ENCODE results near the gene FZD1. TPM values are rescaled to one million over a fixed set of nuclear protein-coding genes. Genes with fewer than 3 reads are reported as not detected.

Gene FZD1
- total RNA-seq, 1 experiment from 2014 or later, result 0.61 TPM

- H3K27me3 Mint-ChIP-seq (ENCODE audit: low read depth), result peaks cover 4% of the 10 kb centered on the region; the same call in 1 of the 2 replicates
- no peaks in the 10 kb centered on the region for H3K79me1 ChIP-seq (ENCODE audit: insufficient read depth, low read depth, low read length, poor library complexity, severe bottlenecking)
- H3K9ac ChIP-seq (ENCODE audit: extremely low read depth, insufficient read length, low read length), result no peak overlapping the region
These were observed 35.9 kb upstream of the FZD1 start for GRCh38 chr7:91228327-91228726.

More at GRCh38 chr7:91228327-91228726, 35.9 kb upstream of the FZD1 start:
- no peak overlapping the region for H4K91ac ChIP-seq (ENCODE audit: insufficient read length, low read depth, low read length)
- no peaks in the 10 kb centered on the region for H3K9me3 ChIP-seq (ENCODE audit: control insufficient read depth, low read depth, low read length)
- no peaks in the 10 kb centered on the region for H4K20me1 ChIP-seq (ENCODE audit: control insufficient read depth, insufficient read depth, insufficient read length)
- no peaks in the 10 kb centered on the region for H3K27me3 ChIP-seq (ENCODE audit: insufficient read depth, low read length)
- H3K56ac ChIP-seq (ENCODE audit: insufficient read length, low read depth, low read length), result no peak overlapping the region
- H3K4ac ChIP-seq (ENCODE audit: low read depth, low read length), result no peak overlapping the region
- no peak overlapping the region for H2BK120ac ChIP-seq (ENCODE audit: low read depth, low read length, poor library complexity, severe bottlenecking)
- H2BK12ac ChIP-seq (ENCODE audit: insufficient read length, low read depth, low read length), result no peak overlapping the region
- no peaks in the 10 kb centered on the region for H3K79me2 ChIP-seq (ENCODE audit: insufficient read depth, low read length)
- H2BK15ac ChIP-seq (ENCODE audit: low read depth, low read length), result no peak overlapping the region
- H3K18ac ChIP-seq (ENCODE audit: insufficient read length, low read depth, low read length), result no peak overlapping the region
- H2AK5ac ChIP-seq (ENCODE audit: insufficient read length, low read length), result no peak overlapping the region
- Mint-ChIP-seq H3K36me3 (ENCODE audit: insufficient read depth in 1 of 3, low read depth in 3 of 3) (peaks cover 0 to 4% (median 0%) of the 10 kb centered on the region in 3 experiments; a peak in 2 of 7 replicates), H3K4me1 (peaks cover 6 to 12% of the 10 kb centered on the region in 2 experiments), H3K9me3 (peaks cover 6 to 8% of the 10 kb centered on the region in 2 experiments; a peak in 2 of 5 replicates), H3K27ac (no peak overlapping the region), H3K4me3 (no peak overlapping the region)
- no peak overlapping the region for H3T11ph ChIP-seq (ENCODE audit: low read length)
- no peak overlapping the region for H3K4me2 ChIP-seq (ENCODE audit: insufficient read depth, insufficient read length, low read length)
- TF ChIP-seq, protein P1, sequence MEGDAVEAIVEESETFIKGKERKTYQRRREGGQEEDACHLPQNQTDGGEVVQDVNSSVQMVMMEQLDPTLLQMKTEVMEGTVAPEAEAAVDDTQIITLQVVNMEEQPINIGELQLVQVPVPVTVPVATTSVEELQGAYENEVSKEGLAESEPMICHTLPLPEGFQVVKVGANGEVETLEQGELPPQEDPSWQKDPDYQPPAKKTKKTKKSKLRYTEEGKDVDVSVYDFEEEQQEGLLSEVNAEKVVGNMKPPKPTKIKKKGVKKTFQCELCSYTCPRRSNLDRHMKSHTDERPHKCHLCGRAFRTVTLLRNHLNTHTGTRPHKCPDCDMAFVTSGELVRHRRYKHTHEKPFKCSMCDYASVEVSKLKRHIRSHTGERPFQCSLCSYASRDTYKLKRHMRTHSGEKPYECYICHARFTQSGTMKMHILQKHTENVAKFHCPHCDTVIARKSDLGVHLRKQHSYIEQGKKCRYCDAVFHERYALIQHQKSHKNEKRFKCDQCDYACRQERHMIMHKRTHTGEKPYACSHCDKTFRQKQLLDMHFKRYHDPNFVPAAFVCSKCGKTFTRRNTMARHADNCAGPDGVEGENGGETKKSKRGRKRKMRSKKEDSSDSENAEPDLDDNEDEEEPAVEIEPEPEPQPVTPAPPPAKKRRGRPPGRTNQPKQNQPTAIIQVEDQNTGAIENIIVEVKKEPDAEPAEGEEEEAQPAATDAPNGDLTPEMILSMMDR (conservative IDR thresholded peaks at IDR 0.05), result no peak
- DNase-seq, result no peak
- no peak overlapping the region for H2AFZ ChIP-seq (ENCODE audit: low read length)
- H2BK20ac ChIP-seq (ENCODE audit: low read depth, low read length, poor library complexity, severe bottlenecking), result no peak overlapping the region
- no peak overlapping the region for H3K23ac ChIP-seq (ENCODE audit: insufficient read length, low read depth, low read length)
- no peak overlapping the region for H3K14ac ChIP-seq (ENCODE audit: insufficient read depth, low read length)
- H2BK5ac ChIP-seq (ENCODE audit: insufficient read length, low read length), result no peak overlapping the region
- H4K8ac ChIP-seq (replicated peaks; ENCODE audit: insufficient read length, low read depth, low read length), result no peak overlapping the region
- H3K23me2 ChIP-seq (ENCODE audit: insufficient read length, low read depth, low read length, poor library complexity, severe bottlenecking), result no peaks in the 10 kb centered on the region
- no peaks in the 10 kb centered on the region for H3K4me1 ChIP-seq (ENCODE audit: insufficient read depth, low read length)
- WGBS (ENCODE audit: extremely low coverage, insufficient read length, low lambda C conversion rate), result no CpG with 5 or more reads among the region's 2 CpGs
- no peak overlapping the region for H4K5ac ChIP-seq (ENCODE audit: insufficient read length, low read depth, low read length)
- no peak overlapping the region for H3K27ac ChIP-seq (ENCODE audit: insufficient read length, low read depth, low read length)
